GM18498 (cell line): Measurements from ENCODE around the gene COX19.
A peak's percentile ranks its signal among the peaks of the same experiment; 100 is the strongest.

Experiments
- ATAC-seq: cut with Tn5 transposase; IDR thresholded peaks from one replicate; pipeline ENCODE4 v1.9.1; 2021; ENCODE audit warnings: mild to moderate bottlenecking, moderate library complexity; ENCODE audit not compliant: unreplicated experiment

Gene COX19, protein sequence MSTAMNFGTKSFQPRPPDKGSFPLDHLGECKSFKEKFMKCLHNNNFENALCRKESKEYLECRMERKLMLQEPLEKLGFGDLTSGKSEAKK

GRCh38 chr7:974820-975681 lies at the start of gene COX19:
Gene COX19, minus strand, starts transcription at chr7:975549. Its CDS starts 40 bp downstream, at chr7:975509.
- peak; percentile 81 for ATAC-seq

DNA sequence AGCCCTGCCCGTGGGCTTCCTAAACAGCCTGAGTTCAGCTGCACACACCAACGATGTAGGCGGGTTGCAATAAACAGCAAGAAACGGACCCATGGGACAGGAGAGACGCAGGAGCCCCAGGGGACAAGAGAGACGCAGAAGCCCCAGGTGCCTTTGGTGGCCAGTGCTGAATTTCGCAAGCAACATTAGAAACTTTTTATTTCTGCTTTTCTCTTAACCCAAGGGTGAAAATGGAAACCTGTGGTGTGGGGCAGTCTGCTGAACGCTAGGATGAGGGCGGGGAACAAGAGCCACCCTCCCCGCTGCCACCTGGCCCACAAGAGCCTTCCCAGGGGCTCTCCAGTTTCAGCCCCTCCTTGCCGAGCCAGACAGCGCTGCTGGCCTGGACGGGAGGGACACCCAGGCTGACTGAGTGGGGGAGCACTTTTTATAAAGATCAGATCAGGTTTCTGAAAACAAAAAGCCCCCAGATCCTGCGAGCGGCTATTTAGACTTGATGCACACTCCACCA lies 49.0 kb upstream of the COX19 start:
- ATAC-seq: peak; percentile 59

GRCh38 chr7:1022801-1023465 lies 47.6 kb upstream of the COX19 start:
- no peak for ATAC-seq

DNA sequence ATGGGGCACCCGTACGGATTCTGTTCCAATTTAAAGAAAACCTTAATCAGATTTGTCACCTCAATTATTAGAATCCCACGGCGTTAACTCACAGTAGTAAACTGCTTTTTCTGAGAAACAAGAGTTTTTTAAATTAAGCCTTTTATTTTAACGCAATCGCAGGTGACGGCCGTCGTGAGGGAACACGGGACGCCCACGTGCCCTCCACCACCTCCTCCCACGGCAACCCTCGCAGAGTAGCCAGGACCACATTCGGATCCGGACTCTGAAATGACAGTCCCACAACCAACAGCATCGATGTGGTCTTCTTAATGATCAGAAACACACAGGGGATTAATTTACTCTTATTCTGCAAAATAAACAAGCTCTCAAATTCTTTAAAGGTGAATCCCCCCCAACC lies 47.0 kb upstream of the COX19 start:
- ATAC-seq: no peak

DNA sequence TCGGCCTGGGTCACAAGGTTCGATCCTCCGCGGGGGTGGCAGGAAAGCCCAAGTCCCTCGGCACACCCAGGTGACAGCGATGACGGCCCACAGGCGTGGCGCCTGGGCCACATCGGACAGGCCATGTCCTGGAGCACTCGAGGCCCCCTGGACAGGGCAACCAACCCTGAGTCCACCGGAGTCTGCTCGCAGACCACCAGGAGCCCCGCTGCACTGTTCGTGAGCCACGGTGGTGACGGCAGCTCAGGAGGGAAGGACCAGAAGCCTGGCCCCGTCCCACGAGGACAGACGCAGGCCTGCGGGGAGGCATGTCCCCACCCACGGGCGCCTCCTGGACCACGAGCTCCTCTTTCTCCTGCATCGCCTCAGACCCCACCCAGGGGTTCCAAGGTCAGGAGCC lies 46.6 kb upstream of the COX19 start:
- ATAC-seq: no peak

DNA sequence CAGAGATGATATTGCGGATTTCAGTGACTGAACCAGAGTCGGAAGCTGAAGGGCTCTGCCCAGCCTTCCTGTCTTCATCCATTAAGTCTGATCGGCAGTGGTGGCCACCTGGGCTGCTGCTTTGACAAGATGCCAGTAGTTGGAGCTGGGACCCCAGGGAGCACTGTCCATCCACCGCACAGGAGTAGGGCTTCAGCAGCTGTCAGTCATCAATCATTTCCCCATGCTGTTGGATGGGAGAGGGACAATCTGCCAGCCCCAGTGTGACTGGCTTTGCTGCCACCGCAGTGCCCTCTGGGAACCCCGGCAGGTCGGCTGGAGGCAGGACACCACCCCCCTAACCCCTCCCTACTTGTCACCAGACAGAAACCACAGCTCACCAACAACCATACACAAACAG lies 46.0 kb upstream of the COX19 start:
- no peak for ATAC-seq

GRCh38 chr7:1020849-1021251 lies 45.5 kb upstream of the COX19 start:
- ATAC-seq: no peak

DNA sequence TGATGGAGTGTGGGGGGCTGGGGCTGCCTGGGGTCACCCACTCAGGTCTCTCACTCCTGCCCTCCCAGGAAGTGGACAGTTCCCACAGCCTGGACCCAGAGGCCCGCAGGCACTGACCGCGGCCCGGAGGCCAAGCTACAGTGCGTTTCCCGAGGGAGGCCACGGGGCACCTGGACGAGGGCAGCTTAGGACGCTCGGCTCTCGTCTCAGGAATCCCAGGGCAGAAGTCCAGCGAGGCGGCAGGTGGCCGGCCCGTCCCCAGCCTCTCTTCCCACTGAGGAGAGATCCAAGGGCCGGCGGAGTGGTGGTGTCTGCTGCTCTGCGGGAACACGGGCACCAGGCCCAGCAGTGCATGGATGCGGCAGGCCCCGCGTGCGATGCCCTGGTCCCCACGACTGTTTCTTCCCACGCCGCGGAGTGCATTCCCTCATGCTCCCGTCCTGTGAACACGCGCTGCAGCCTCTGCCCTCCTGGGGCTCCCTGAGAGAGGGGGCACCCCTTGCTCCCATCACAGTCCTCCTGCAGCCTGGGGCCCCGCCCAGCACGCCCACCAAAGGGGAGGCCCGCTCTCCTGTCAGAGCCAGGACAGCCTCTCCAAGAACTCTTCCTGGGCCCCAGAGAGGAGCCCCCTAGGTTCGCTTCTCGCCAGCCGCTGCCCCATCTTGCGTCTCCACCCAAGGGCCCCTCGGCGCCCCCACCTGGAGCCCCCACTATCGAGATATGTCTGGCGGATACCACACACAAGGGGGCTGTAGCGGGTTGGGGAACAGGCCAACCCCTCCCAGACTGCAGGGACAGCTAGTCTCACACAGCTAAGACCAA lies 44.7 kb upstream of the COX19 start:
- no peak for ATAC-seq

DNA sequence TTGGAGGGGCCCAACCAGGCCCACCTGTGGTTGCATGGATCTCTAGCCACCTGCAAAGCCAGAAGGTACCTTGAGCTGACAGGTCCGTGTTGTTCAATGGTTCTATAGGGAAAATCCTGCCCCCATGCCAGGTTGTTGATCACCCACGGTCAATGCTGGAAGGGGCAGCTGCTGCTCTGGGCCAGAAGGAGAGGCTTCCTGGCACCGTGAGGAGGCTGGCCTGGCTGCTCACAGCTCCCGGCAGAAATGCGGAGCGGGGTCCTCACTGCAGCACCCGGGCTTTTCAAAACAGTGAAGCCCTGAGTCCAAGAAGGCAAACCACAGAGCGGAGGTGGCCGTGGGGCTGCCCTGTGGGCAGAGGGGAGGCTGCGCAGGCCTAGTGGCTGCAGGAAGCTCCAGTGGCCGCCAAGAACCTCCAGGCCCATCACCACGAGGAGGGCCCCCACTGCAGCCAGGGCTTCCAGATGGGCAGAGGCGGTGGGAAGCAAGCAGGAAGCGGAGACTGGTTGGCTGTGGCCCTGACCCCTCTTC lies 44.0 kb upstream of the COX19 start:
- ATAC-seq: no peak

- no peak for ATAC-seq
Observed at GRCh38 chr7:1018334-1018695, 43.0 kb upstream of the COX19 start.

- no peak for ATAC-seq
Observed at GRCh38 chr7:1017586-1018333, 42.4 kb upstream of the COX19 start.

GRCh38 chr7:1016577-1017531 lies 41.5 kb upstream of the COX19 start:
- ATAC-seq: no peak

- ATAC-seq: no peak
Observed at GRCh38 chr7:1015196-1016121, 40.1 kb upstream of the COX19 start.

DNA sequence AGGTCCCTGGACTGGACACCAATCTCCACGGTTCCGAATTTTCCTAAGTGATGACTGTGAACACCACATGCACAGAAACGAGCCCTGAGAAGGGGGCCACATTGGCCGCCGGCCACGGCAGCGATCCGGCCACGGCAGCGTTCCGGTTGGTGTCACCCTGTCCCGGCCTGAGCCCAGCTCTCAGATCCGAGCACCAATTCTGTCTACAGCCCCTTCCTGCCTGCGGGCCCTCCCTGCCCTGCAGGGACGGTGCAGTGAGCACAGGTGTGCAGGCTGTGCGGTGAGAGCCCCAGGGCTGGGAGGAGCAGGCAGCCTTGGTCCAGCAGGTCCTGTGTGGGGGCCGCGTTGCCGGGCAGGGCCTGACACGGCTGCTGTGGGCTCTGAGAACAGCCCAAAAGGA lies 39.3 kb upstream of the COX19 start:
- no peak for ATAC-seq

- ATAC-seq: no peak
Observed at GRCh38 chr7:1013581-1013980, 38.2 kb upstream of the COX19 start.

DNA sequence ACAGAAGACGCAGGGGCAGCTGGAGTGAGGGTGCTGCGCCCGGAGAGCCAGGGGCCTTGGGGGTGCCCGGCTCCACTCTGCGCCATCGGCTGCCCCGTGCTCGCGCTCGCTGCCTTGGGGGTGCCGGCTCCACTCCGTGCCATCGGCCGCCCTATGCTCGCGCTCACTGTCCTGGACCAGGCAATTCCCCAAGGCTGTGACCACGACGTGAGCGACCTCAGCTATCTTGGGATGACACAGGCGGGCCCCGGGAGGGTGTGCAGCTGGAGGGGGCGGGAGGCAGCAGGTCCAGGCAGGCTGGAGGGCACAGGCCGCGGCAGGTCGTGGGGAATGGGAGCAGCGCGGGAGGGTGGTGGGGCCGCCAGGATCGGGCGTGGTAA lies 37.4 kb upstream of the COX19 start:
- ATAC-seq: no peak

DNA sequence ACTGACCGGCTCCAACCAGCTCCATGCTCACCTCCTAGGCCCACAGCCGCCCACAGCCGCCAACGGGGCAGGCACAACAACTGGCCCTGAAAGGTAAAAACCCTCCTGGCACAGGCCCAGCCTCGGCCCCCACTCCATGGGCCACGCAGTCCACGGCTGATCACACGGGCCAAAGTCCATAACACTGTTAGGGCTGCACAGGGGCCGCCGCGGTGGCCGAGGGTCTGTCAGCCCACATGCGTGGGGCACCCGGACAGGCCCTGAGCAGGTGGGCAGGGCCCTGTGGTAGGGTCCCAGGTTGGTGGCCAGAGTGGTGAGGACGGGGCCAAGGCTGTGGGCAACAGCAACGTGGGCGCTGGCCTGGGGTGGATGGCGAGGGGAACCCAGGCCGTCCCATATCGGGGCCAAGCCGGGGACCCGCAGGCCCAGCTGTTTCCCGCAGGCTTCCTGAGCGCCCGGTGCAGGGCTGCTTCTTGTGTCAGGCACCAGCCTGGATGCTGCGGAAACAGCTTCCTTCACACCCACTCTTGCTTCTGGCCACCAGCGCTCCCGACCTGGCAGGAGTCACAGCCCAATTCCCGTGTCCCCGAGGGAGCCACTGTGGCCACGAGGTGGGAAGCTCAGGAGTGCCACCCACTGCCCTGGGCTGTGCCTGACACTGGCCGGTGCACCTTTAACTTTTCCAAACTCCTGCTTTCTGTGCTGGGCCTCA lies 36.8 kb upstream of the COX19 start:
- ATAC-seq: no peak
